Measurements from ENCODE around the gene MPDZ.
A peak's percentile ranks its signal among the peaks of the same experiment; 100 is the strongest.

Gene MPDZ

DNA sequence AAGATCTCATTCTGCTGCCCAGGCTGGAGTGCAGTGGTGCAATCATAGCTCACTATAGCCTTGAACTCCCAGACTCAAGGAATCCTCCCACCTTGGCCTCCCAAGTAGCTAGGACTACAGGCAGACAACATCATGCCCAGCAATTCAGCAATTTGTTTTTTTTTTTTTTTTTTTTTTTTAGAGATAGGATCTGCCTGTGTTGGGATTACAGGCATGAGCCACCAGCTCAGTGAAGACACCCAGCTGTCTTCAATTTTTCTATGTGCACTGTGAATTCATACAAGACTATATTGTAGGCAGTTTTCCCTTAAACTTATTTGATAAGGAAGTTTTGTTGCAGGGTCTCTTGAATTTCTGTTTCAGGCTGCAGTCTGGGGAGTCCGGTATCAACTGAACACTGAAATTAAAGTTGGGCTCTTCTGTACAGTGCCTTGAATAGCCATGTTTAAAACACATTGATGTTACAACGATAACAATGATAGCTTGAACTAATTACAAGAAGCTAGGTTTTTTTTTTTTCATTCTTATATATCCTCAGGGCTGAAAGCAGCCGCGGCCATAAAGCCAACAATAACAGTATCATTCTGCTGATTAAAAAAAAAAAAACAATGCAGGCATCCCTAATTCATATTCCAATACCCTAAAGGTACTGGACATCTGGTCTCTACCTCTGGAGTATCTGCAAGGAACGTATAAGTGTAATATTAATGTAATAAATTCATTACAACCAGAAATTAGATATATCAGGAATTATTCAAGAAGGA, 63.5 kb downstream of the MPDZ start:
- Histone ChIP-seq H3K36me3 (ENCODE audit: control insufficient read depth, insufficient read depth, low read length) (no peaks in the 10 kb centered on the region), H3K27me3 (replicated peaks; ENCODE audit: control insufficient read depth, insufficient read depth, low read length) (no peaks in the 10 kb centered on the region), H3K4me3 (replicated peaks; ENCODE audit: low read depth, low read length) (no peak overlapping the region)
- TF ChIP-seq, protein P1, sequence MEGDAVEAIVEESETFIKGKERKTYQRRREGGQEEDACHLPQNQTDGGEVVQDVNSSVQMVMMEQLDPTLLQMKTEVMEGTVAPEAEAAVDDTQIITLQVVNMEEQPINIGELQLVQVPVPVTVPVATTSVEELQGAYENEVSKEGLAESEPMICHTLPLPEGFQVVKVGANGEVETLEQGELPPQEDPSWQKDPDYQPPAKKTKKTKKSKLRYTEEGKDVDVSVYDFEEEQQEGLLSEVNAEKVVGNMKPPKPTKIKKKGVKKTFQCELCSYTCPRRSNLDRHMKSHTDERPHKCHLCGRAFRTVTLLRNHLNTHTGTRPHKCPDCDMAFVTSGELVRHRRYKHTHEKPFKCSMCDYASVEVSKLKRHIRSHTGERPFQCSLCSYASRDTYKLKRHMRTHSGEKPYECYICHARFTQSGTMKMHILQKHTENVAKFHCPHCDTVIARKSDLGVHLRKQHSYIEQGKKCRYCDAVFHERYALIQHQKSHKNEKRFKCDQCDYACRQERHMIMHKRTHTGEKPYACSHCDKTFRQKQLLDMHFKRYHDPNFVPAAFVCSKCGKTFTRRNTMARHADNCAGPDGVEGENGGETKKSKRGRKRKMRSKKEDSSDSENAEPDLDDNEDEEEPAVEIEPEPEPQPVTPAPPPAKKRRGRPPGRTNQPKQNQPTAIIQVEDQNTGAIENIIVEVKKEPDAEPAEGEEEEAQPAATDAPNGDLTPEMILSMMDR (IDR thresholded peaks at IDR 0.05; ENCODE audit: insufficient read depth, low read length, poor library complexity, severe bottlenecking) = no peak
- DNase-seq (ENCODE audit: extremely low read depth, insufficient read length) = no peak

DNA sequence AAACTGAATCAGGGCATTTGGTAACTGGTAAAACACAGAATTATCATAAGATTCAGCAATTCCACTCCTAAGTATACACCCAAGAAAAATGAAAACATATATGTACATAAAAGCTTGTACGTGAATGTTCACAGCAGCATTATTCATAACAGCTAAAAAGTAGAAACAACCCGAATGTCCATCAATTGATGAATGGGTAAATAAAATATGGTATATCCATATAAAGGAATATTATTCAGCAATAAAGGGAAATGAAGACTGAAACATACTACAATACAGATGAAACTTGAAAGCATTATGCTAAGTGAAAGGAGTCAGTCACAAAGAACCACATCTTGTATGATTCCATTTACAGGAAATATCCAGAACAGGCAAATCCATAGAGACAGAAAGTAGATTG, 65.5 kb downstream of the MPDZ start:
- Histone ChIP-seq H3K36me3 (ENCODE audit: control insufficient read depth, insufficient read depth, low read length) (no peaks in the 10 kb centered on the region), H3K27me3 (replicated peaks; ENCODE audit: control insufficient read depth, insufficient read depth, low read length) (no peaks in the 10 kb centered on the region), H3K4me3 (replicated peaks; ENCODE audit: low read depth, low read length) (no peak overlapping the region)
- DNase-seq (ENCODE audit: extremely low read depth, insufficient read length) = no peak
- TF ChIP-seq, protein P1 (IDR thresholded peaks at IDR 0.05; ENCODE audit: insufficient read depth, low read length, poor library complexity, severe bottlenecking) = no peak

DNA sequence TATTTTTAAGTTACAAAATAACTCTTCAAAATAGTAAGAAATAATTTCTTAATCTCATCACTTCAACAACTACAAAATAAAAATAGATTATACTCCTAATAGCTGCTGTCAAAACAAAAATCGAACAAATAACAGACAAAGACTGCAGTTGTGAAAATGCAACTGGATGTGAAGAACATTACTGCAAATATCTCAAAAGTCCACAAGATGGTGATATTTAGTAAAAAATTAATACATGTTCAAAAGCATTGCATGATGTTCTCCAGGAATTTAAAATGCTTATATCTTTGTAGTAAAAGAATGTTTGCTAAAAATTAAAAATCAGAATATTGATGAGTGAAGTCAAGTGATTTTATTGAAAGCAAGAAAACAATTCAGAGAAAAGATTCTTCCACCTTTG, 66.2 kb downstream of the MPDZ start:
- no peaks in the 10 kb centered on the region for H3K36me3 ChIP-seq (ENCODE audit: control insufficient read depth, insufficient read depth, low read length)
- H3K27me3 ChIP-seq (replicated peaks; ENCODE audit: control insufficient read depth, insufficient read depth, low read length) = no peaks in the 10 kb centered on the region
- no peak for DNase-seq (ENCODE audit: extremely low read depth, insufficient read length)
- TF ChIP-seq, protein P1 (IDR thresholded peaks at IDR 0.05; ENCODE audit: insufficient read depth, low read length, poor library complexity, severe bottlenecking) = peak; percentile 9
- no peak overlapping the region for H3K4me3 ChIP-seq (replicated peaks; ENCODE audit: low read depth, low read length)

DNA sequence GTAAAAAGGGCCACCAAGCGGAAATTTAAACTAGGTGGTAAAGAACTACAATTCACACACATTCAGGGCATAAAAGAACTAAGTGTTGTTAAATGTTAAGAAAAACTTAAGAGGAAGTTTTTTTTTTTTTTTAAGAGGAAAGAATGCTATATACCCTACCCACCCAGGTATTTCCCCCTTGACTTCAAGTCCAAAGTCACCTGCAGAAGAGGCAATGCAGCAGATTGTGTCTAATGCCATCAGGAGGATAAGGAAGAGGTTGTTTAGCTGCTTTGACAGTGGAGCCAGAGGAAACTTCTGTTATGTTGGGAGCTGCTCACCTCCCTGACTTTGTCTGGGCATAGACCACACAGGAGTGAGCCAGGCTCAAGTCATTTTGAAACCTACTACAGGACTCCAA, 69.2 kb downstream of the MPDZ start:
- no peaks in the 10 kb centered on the region for H3K27me3 ChIP-seq (replicated peaks; ENCODE audit: control insufficient read depth, insufficient read depth, low read length)
- H3K4me3 ChIP-seq (replicated peaks; ENCODE audit: low read depth, low read length) = no peak overlapping the region
- TF ChIP-seq, protein P1 (IDR thresholded peaks at IDR 0.05; ENCODE audit: insufficient read depth, low read length, poor library complexity, severe bottlenecking) = no peak
- H3K36me3 ChIP-seq (ENCODE audit: control insufficient read depth, insufficient read depth, low read length) = no peaks in the 10 kb centered on the region
- DNase-seq (ENCODE audit: extremely low read depth, insufficient read length) = no peak

DNA sequence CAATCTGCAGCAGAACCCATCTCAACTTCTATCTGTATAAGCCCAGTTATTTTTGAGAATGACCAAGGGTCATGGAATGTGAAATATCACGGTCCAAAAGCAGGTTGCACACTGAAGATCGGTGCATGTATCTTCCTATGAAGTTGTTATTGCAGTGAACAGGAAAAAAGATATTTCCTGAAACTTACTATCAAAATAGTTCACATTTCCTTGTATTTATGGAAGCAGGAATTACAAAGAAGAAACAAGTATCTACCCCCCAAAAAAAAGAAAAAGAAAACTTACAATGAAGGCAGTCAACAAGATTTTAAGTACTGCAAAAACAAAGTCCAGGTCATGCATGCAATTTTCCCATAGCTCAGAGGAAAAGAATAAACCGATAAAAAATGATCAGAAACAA, 70.0 kb downstream of the MPDZ start:
- no peaks in the 10 kb centered on the region for H3K27me3 ChIP-seq (replicated peaks; ENCODE audit: control insufficient read depth, insufficient read depth, low read length)
- no peak overlapping the region for H3K4me3 ChIP-seq (replicated peaks; ENCODE audit: low read depth, low read length)
- DNase-seq (ENCODE audit: extremely low read depth, insufficient read length) = no peak
- TF ChIP-seq, protein P1 (IDR thresholded peaks at IDR 0.05; ENCODE audit: insufficient read depth, low read length, poor library complexity, severe bottlenecking) = no peak
- H3K36me3 ChIP-seq (ENCODE audit: control insufficient read depth, insufficient read depth, low read length) = no peaks in the 10 kb centered on the region

DNA sequence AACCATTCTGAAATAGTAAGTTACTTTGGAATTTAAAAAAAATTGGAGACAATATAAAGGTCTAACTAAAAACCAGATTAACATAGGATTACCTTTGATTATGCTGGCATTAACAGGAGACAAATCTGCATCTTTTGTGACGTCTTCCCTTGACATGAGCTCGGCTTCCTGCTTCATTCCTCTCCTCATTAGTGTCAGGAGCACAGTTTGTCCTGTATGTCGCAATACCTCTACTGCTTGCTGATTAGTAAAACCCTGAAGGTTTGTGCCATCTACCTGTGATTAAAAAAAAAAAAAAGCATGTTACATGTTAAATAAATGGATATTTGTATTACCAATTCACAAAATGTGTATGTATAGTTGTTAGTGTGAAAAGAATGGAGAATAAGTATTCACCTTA, 73.7 kb downstream of the MPDZ start:
- H3K36me3 ChIP-seq (ENCODE audit: control insufficient read depth, insufficient read depth, low read length) = no peaks in the 10 kb centered on the region
- H3K4me3 ChIP-seq (replicated peaks; ENCODE audit: low read depth, low read length) = no peak overlapping the region
- DNase-seq (ENCODE audit: extremely low read depth, insufficient read length) = no peak
- H3K27me3 ChIP-seq (replicated peaks; ENCODE audit: control insufficient read depth, insufficient read depth, low read length) = no peaks in the 10 kb centered on the region
- TF ChIP-seq, protein P1 (IDR thresholded peaks at IDR 0.05; ENCODE audit: insufficient read depth, low read length, poor library complexity, severe bottlenecking) = no peak

Measured in GM06990 (cell line).